ENCODE data around the gene KLRC4.
A peak's percentile ranks its signal among the peaks of the same experiment; 100 is the strongest.

The KLRC4 gene

GRCh38 chr12:10365696-10366405 is 43.7 kb downstream of the KLRC4 start:
- peak overlapping the region; percentile 87 for H3K9ac ChIP-seq (ENCODE audit: low read length)
- no peak for DNase-seq (ENCODE audit: low read depth)
- peaks cover 6% of the 10 kb centered on the region for H3K9me3 ChIP-seq (ENCODE audit: control insufficient read depth, low read length)
- no peaks in the 10 kb centered on the region for H3K27me3 ChIP-seq (replicated peaks; ENCODE audit: control insufficient read depth, insufficient read depth, low read length)
- H3K4me1 ChIP-seq (ENCODE audit: control insufficient read depth, insufficient read depth, low read length) = peaks cover 33% of the 10 kb centered on the region
- peak overlapping the region; percentile 88 for H3K4me3 ChIP-seq (ENCODE audit: low read length)
- H3K36me3 ChIP-seq (ENCODE audit: control insufficient read depth, insufficient read depth, low read length, severe bottlenecking) = no peaks in the 10 kb centered on the region

- peak overlapping the region; percentile 87 for H3K9ac ChIP-seq (ENCODE audit: low read length)
- H3K4me3 ChIP-seq (ENCODE audit: low read length) = peak overlapping the region; percentile 88
- peaks cover 33% of the 10 kb centered on the region for H3K4me1 ChIP-seq (ENCODE audit: control insufficient read depth, insufficient read depth, low read length)
- H3K27me3 ChIP-seq (replicated peaks; ENCODE audit: control insufficient read depth, insufficient read depth, low read length) = no peaks in the 10 kb centered on the region
- H3K9me3 ChIP-seq (ENCODE audit: control insufficient read depth, low read length) = peaks cover 6% of the 10 kb centered on the region
- DNase-seq (ENCODE audit: low read depth) = peak; percentile 90
- no peaks in the 10 kb centered on the region for H3K36me3 ChIP-seq (ENCODE audit: control insufficient read depth, insufficient read depth, low read length, severe bottlenecking)
Measured at GRCh38 chr12:10364815-10365622, 44.5 kb downstream of the KLRC4 start.

GRCh38 chr12:10363914-10364814 is 45.4 kb downstream of the KLRC4 start:
- Histone ChIP-seq H3K27me3 (replicated peaks; ENCODE audit: control insufficient read depth, insufficient read depth, low read length) (no peaks in the 10 kb centered on the region), H3K4me3 (ENCODE audit: low read length) (peak overlapping the region; percentile 88)
- DNase-seq (ENCODE audit: low read depth) = peak; percentile 61

GRCh38 chr12:10363658-10363913 is 46.0 kb downstream of the KLRC4 start:
- no peak for DNase-seq (ENCODE audit: low read depth)
- Histone ChIP-seq H3K27me3 (replicated peaks; ENCODE audit: control insufficient read depth, insufficient read depth, low read length) (no peaks in the 10 kb centered on the region), H3K9ac (ENCODE audit: low read length) (peak overlapping the region; percentile 87), H3K36me3 (ENCODE audit: control insufficient read depth, insufficient read depth, low read length, severe bottlenecking) (no peaks in the 10 kb centered on the region), H3K4me1 (ENCODE audit: control insufficient read depth, insufficient read depth, low read length) (peaks cover 33% of the 10 kb centered on the region), H3K9me3 (ENCODE audit: control insufficient read depth, low read length) (peaks cover 6% of the 10 kb centered on the region), H3K4me3 (ENCODE audit: low read length) (peak overlapping the region; percentile 88)

More at GRCh38 chr12:10363914-10364814, 45.4 kb downstream of the KLRC4 start:
- H3K4me1 ChIP-seq (ENCODE audit: control insufficient read depth, insufficient read depth, low read length) = peaks cover 33% of the 10 kb centered on the region
- H3K9ac ChIP-seq (ENCODE audit: low read length) = peak overlapping the region; percentile 87
- peaks cover 6% of the 10 kb centered on the region for H3K9me3 ChIP-seq (ENCODE audit: control insufficient read depth, low read length)
- H3K36me3 ChIP-seq (ENCODE audit: control insufficient read depth, insufficient read depth, low read length, severe bottlenecking) = no peaks in the 10 kb centered on the region

DNA sequence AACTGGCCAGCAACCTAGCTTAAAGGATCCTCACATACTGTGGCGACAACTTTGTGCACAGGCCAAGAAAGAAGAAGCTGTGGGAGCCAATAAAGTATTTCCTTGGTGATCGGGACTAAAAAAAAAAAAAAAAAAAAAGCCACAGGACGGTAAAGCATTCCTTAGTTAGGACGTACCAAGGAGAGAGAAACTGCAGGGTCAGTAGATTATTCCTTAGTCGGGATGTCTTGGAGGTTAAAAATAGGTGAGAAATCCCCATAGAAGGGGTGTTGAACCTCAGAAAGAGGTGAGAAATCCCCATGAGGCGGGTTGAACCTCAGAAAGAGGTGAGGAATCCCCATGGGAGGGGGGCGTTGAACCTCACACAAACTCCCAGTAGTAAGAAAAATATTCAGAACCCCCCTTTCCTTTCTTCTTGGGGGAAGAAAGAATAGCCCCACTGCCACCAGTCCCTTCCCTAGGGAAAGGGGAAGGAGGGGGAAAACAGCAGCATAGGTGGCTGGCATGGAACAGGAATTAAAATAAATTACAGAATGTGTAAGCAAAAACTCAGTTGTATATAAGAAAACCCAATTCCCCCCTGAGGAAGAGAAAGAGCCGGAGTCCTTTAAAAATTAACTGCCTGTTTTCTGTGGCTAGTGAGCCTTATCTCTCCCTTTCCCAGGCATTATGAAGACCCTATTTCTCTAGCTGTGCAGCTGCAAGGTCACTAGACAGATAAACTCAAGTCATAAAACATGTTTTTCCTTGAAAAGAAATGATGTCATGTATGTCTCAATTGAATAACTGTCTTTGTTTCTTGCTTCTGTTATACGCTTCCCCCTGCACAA is 46.5 kb downstream of the KLRC4 start:
- peak overlapping the region; percentile 87 for H3K9ac ChIP-seq (ENCODE audit: low read length)
- peaks cover 6% of the 10 kb centered on the region for H3K9me3 ChIP-seq (ENCODE audit: control insufficient read depth, low read length)
- peaks cover 33% of the 10 kb centered on the region for H3K4me1 ChIP-seq (ENCODE audit: control insufficient read depth, insufficient read depth, low read length)
- no peaks in the 10 kb centered on the region for H3K27me3 ChIP-seq (replicated peaks; ENCODE audit: control insufficient read depth, insufficient read depth, low read length)
- H3K4me3 ChIP-seq (ENCODE audit: low read length) = peak overlapping the region; percentile 88
- no peak for DNase-seq (ENCODE audit: low read depth)
- no peaks in the 10 kb centered on the region for H3K36me3 ChIP-seq (ENCODE audit: control insufficient read depth, insufficient read depth, low read length, severe bottlenecking)

DNA sequence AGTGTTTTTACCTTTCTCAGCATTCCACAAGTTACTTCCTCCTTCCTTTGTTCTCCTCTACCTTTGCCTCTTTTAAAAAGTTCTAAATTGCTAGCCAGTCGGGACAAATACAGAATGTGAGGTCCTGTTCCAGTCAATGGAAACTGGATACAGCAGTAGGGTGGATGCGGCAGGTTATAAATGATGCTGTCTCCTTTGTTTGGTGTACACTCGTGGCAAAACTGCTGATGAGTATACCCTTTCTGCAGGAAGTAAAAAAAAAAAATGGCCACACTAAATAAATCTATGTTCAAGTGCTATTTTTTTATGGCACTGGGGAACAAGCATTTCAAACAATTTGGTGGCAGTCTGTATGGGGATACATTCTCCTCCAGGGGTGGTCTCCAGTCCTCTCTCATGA is 47.2 kb downstream of the KLRC4 start:
- DNase-seq (ENCODE audit: low read depth) = no peak
- H3K4me3 ChIP-seq (ENCODE audit: low read length) = no peak overlapping the region

DNA sequence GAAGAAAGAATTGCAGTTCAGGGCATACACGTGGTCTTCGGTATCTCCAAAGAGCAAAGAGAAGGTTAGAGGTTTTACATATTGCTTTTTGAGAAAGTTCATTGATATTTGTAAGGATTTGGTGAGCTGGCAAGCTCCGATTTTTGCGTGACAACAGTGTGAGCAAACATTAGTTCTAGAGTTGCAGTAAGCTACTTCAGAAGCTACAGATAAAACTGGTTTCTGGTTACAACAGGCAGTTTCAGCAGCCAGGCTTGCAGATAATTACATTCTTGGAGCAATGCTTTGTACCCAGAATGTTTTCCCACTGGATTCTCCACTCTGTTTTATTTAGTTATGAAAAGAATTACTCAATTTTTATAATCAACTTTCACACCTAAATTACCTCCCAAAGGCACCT is 47.9 kb downstream of the KLRC4 start:
- Histone ChIP-seq H3K9me3 (ENCODE audit: control insufficient read depth, low read length) (no peaks in the 10 kb centered on the region), H3K4me3 (ENCODE audit: low read length) (no peak overlapping the region), H3K36me3 (ENCODE audit: control insufficient read depth, insufficient read depth, low read length, severe bottlenecking) (no peaks in the 10 kb centered on the region), H3K27me3 (replicated peaks; ENCODE audit: control insufficient read depth, insufficient read depth, low read length) (no peaks in the 10 kb centered on the region), H3K9ac (ENCODE audit: low read length) (no peak overlapping the region), H3K4me1 (ENCODE audit: control insufficient read depth, insufficient read depth, low read length) (peaks cover 31% of the 10 kb centered on the region)
- DNase-seq (ENCODE audit: low read depth) = peak; percentile 51

More for the DNA sequence above, 47.2 kb downstream of the KLRC4 start:
- Histone ChIP-seq H3K9ac (ENCODE audit: low read length) (peak overlapping the region; percentile 87), H3K36me3 (ENCODE audit: control insufficient read depth, insufficient read depth, low read length, severe bottlenecking) (no peaks in the 10 kb centered on the region), H3K4me1 (ENCODE audit: control insufficient read depth, insufficient read depth, low read length) (peaks cover 33% of the 10 kb centered on the region), H3K27me3 (replicated peaks; ENCODE audit: control insufficient read depth, insufficient read depth, low read length) (no peaks in the 10 kb centered on the region), H3K9me3 (ENCODE audit: control insufficient read depth, low read length) (no peaks in the 10 kb centered on the region)

DNA sequence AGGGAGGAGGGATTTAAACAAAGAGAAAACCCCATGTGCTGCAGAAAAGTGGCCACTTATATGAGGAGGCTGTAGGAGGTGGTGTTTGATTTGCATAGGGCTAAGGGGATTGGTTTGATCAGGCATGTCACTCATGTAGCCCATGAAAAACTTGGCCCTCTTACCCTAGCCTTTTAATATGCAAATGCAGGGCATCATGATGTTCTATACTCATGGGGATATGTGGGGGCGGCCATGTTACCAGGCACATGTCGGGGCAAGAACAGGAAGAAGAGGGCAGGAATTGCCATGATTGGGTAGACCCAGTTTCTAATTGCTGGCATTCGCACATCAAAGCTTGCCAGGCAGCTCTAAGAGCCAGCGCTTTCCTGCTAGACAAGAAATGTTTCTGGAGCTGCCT is 48.5 kb downstream of the KLRC4 start:
- no peaks in the 10 kb centered on the region for H3K9me3 ChIP-seq (ENCODE audit: control insufficient read depth, low read length)
- no peaks in the 10 kb centered on the region for H3K36me3 ChIP-seq (ENCODE audit: control insufficient read depth, insufficient read depth, low read length, severe bottlenecking)
- H3K4me1 ChIP-seq (ENCODE audit: control insufficient read depth, insufficient read depth, low read length) = peaks cover 26% of the 10 kb centered on the region
- no peak overlapping the region for H3K9ac ChIP-seq (ENCODE audit: low read length)
- no peak overlapping the region for H3K4me3 ChIP-seq (ENCODE audit: low read length)
- DNase-seq (ENCODE audit: low read depth) = no peak
- H3K27me3 ChIP-seq (replicated peaks; ENCODE audit: control insufficient read depth, insufficient read depth, low read length) = no peaks in the 10 kb centered on the region

DNA sequence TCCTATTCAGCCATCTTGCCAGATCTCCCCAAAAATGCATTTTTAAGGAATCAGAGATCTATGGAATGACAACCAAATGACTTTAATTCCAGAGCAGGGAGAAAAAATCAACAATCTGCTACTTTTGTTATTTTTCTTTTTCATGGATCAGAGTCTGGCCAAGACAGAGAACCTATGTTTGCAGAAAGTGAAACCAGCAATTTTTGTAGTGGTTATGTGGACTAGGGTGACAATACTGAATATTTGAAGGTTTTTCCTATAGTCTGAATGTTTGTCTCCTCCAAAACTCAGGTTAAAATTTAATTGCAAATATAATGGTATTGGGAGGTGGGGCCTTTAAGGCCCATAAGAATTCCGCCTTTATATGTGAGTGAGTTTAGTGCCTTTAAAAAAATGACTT is 50.6 kb downstream of the KLRC4 start:
- H3K27me3 ChIP-seq (replicated peaks; ENCODE audit: control insufficient read depth, insufficient read depth, low read length) = no peaks in the 10 kb centered on the region
- no peaks in the 10 kb centered on the region for H3K9me3 ChIP-seq (ENCODE audit: control insufficient read depth, low read length)
- H3K36me3 ChIP-seq (ENCODE audit: control insufficient read depth, insufficient read depth, low read length, severe bottlenecking) = no peaks in the 10 kb centered on the region
- peaks cover 19% of the 10 kb centered on the region for H3K4me1 ChIP-seq (ENCODE audit: control insufficient read depth, insufficient read depth, low read length)
- DNase-seq (ENCODE audit: low read depth) = no peak
- no peak overlapping the region for H3K9ac ChIP-seq (ENCODE audit: low read length)
- H3K4me3 ChIP-seq (ENCODE audit: low read length) = no peak overlapping the region

GRCh38 chr12:10358131-10358530 is 51.4 kb downstream of the KLRC4 start:
- Histone ChIP-seq H3K4me1 (ENCODE audit: control insufficient read depth, insufficient read depth, low read length) (peaks cover 11% of the 10 kb centered on the region), H3K4me3 (ENCODE audit: low read length) (no peak overlapping the region), H3K36me3 (ENCODE audit: control insufficient read depth, insufficient read depth, low read length, severe bottlenecking) (no peaks in the 10 kb centered on the region), H3K27me3 (replicated peaks; ENCODE audit: control insufficient read depth, insufficient read depth, low read length) (no peaks in the 10 kb centered on the region), H3K9me3 (ENCODE audit: control insufficient read depth, low read length) (no peaks in the 10 kb centered on the region), H3K9ac (ENCODE audit: low read length) (no peak overlapping the region)
- DNase-seq (ENCODE audit: low read depth) = no peak
